GM19467 (cell line): ENCODE results near the gene ADPGK.

Source experiments
- ATAC-seq: cut with Tn5 transposase; IDR thresholded peaks from one replicate; pipeline ENCODE4 v1.9.1; 2021; ENCODE audit warnings: mild to moderate bottlenecking, moderate library complexity; ENCODE audit not compliant: unreplicated experiment

ADPGK gene

GRCh38 chr15:72790302-72790910, 6.8 kb upstream of the ADPGK start:
- ATAC-seq: no peak

GRCh38 chr15:72787526-72787925, 4.0 kb upstream of the ADPGK start:
- ATAC-seq: no peak

GRCh38 chr15:72786676-72787345, 3.3 kb upstream of the ADPGK start:
- no peak for ATAC-seq

- ATAC-seq: no peak
These were observed 2.7 kb upstream of the ADPGK start for GRCh38 chr15:72786242-72786641.

GRCh38 chr15:72785841-72786240, 2.3 kb upstream of the ADPGK start:
- ATAC-seq: no peak

- ATAC-seq: no peak
These were observed 1.9 kb upstream of the ADPGK start for GRCh38 chr15:72785432-72785831.

- no peak for ATAC-seq
These were observed 908 bp upstream of the ADPGK start for GRCh38 chr15:72784456-72784876.

- peak; percentile 23 for ATAC-seq
These were observed 436 bp downstream of the ADPGK start for GRCh38 chr15:72783004-72783639.

- ATAC-seq: no peak
These were observed 1.1 kb downstream of the ADPGK start for GRCh38 chr15:72782274-72783003.

- ATAC-seq: no peak
These were observed 1.9 kb downstream of the ADPGK start for GRCh38 chr15:72781631-72782030.

- ATAC-seq: no peak
These were observed 4.8 kb downstream of the ADPGK start for GRCh38 chr15:72778796-72779195.

- ATAC-seq: no peak
These were observed 8.7 kb downstream of the ADPGK start for GRCh38 chr15:72774696-72775383.

- ATAC-seq: no peak
These were observed 12.2 kb downstream of the ADPGK start for GRCh38 chr15:72771329-72771725.

GRCh38 chr15:72770673-72771328, 12.8 kb downstream of the ADPGK start:
- no peak for ATAC-seq

GRCh38 chr15:72766780-72767179, 16.8 kb downstream of the ADPGK start:
- no peak for ATAC-seq

GRCh38 chr15:72766025-72766424, 17.5 kb downstream of the ADPGK start:
- no peak for ATAC-seq

GRCh38 chr15:72764656-72765055, 18.9 kb downstream of the ADPGK start:
- no peak for ATAC-seq

- ATAC-seq: no peak
These were observed 22.8 kb downstream of the ADPGK start for GRCh38 chr15:72760590-72761260.

GRCh38 chr15:72758182-72758581, 25.4 kb downstream of the ADPGK start:
- ATAC-seq: no peak

- no peak for ATAC-seq
These were observed 29.5 kb downstream of the ADPGK start for GRCh38 chr15:72754096-72754495.
